Raji (cell line): Measurements from ENCODE around the gene HDAC4.

Source experiments
- POLR2A ChIP-seq: IDR thresholded peaks from 2 replicates; pipeline ENCODE4 v1.6.1; 2011; ENCODE audit warnings: low read depth, low read length, control low read depth; ENCODE audit not compliant: insufficient read depth

Gene HDAC4

GRCh38 chr2:239039479-239039861 is 361.4 kb downstream of the HDAC4 start:
- TF ChIP-seq POLR2A: no peak

- no peak for TF ChIP-seq POLR2A
Observed at GRCh38 chr2:239038773-239039478, 361.9 kb downstream of the HDAC4 start.

GRCh38 chr2:239037559-239037910 is 363.3 kb downstream of the HDAC4 start:
- TF ChIP-seq POLR2A: no peak

GRCh38 chr2:239036819-239037558 is 363.8 kb downstream of the HDAC4 start:
- TF ChIP-seq POLR2A: no peak

- no peak for TF ChIP-seq POLR2A
Observed at GRCh38 chr2:239035997-239036731, 364.7 kb downstream of the HDAC4 start.

- no peak for TF ChIP-seq POLR2A
Observed at GRCh38 chr2:239035361-239035814, 365.4 kb downstream of the HDAC4 start.

GRCh38 chr2:239034561-239035341 is 366.1 kb downstream of the HDAC4 start:
- TF ChIP-seq POLR2A: no peak

GRCh38 chr2:239033801-239034560 is 366.8 kb downstream of the HDAC4 start:
- TF ChIP-seq POLR2A: no peak

- TF ChIP-seq POLR2A: no peak
Observed at GRCh38 chr2:239029958-239030357, 370.9 kb downstream of the HDAC4 start.

- TF ChIP-seq POLR2A: no peak
Observed at GRCh38 chr2:239028253-239028619, 372.6 kb downstream of the HDAC4 start.

- no peak for TF ChIP-seq POLR2A
Observed at GRCh38 chr2:239027391-239028252, 373.2 kb downstream of the HDAC4 start.

- no peak for TF ChIP-seq POLR2A
Observed at GRCh38 chr2:239026711-239027361, 374.0 kb downstream of the HDAC4 start.

- no peak for TF ChIP-seq POLR2A
Observed at GRCh38 chr2:239025951-239026461, 374.8 kb downstream of the HDAC4 start.
